GM21528 (cell line): ENCODE data around the gene FAM171A2.
"Not testable (repeated sequence)": the region's sequence is repeated elsewhere in the genome, so short reads cannot be mapped to it uniquely, and the experiment has no call there.

Experiments used
- ATAC-seq: cut with Tn5 transposase; IDR thresholded peaks from one replicate; pipeline ENCODE4 v1.9.1; 2021; ENCODE audit warnings: mild to moderate bottlenecking, moderate library complexity; ENCODE audit not compliant: unreplicated experiment, low FRiP score

FAM171A2 gene

DNA sequence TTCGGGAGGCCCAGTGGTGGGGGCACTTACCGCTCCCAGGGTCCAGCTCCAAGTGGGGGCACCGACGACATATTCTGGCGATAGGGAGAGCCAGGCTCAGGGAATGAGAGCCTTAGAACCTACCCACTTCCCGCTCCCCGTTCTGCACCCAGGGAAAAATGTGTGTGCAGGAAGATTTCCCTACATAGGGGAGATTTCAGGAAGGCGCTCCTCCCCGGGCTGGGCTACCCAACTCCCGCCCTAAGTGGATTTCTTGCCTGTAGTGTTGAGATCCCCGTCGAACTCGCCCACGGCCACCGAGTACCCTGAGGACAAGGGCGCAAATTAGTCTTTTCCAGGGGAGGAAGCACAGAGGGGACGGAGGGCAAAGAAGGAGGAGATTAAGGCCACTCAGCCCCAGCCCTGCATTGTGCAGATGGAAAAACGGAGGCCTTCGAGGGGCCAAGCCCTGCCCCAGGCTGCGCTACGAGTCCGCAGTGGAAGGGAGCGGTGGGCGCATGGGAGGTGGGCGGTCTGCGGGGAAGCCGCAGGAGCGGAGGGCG lies 20.7 kb upstream of the FAM171A2 start:
- no peak for ATAC-seq

DNA sequence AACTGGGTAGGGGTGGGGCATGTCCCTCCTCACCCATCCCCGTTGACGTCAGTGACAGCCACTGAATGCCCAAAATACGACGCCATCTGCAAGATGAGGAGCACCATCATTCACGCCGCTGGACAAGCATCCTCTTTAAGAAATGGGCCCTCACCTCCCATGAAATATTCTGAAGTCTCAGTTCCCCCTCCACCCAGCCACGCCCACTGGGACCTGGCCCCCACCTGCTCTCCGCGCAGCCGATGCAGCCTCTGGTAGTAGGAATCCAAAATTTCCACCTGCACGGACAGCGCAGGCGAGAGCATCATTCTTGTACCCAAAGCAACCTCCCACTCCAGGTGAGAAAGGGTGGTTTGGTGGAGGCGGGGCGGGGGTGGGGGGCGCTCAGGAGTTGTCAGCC lies 20.2 kb upstream of the FAM171A2 start:
- no peak for ATAC-seq

DNA sequence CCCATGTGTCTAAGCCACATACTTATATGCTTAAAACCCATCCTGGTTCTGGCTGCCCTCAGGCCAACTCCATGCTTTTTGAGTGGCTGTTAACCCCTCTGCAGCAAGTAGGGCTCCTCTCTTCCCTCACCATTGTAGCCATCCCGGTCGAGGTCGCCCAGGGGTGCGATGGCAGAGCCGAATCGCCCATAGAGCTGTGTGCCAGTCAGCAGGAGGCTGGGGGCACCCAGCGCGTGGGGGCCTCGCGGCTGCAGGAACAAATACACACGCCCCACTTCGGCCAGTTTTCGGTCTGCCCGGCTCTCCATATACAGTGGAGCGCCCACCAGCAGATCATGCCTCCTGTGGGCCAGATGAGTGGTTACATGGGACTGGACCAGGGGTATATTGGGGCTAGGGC lies 19.7 kb upstream of the FAM171A2 start:
- ATAC-seq: no peak

DNA sequence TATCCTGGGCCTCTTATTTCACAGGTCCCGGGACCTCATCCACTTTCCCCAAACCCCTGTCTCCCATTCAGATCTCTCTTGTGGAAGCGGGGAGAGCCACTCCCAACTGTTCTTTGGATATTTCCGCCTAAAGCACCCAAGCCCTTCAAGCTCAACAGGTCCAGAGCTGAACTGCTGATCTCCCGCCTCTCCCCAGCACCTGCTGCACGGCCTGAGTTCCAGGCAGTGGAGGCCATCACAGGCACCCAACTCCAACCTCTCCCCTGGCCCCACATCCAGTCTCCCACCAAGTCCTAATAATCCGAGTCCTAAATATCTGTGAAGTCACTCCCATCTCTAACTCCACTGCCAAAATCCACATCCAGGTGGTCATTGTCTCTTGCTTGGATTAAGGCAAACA lies 19.3 kb upstream of the FAM171A2 start:
- ATAC-seq: no peak

- no peak for ATAC-seq
Measured at GRCh38 chr17:44381810-44382305, 18.2 kb upstream of the FAM171A2 start.

- no peak for ATAC-seq
Measured at GRCh38 chr17:44380767-44381166, 17.1 kb upstream of the FAM171A2 start.

GRCh38 chr17:44379887-44380286 lies 16.2 kb upstream of the FAM171A2 start:
- no peak for ATAC-seq

GRCh38 chr17:44378171-44378705 lies 14.6 kb upstream of the FAM171A2 start:
- ATAC-seq: no peak

DNA sequence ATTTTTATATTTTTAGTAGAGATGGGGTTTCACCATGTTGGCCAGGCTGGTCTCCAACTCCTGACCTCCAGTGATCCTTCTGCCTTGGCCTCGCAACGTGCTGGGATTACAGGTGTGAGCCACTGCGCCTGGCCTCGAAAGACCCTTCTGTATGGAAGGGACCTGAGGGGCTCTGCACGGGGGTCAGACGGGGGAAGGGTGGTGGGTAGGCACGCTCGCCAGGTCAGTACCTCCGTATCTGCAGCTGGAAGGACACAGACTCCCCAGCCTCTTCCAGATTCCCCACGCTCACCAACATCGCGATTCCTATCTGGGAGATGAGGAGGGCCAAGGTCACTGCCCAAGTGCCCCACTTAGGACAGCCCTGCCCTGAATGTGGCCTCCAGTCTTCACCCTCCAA lies 13.1 kb upstream of the FAM171A2 start:
- ATAC-seq: no peak

GRCh38 chr17:44376124-44376523 lies 12.5 kb upstream of the FAM171A2 start:
- no peak for ATAC-seq

- ATAC-seq: no peak
Measured at GRCh38 chr17:44375196-44376017, 11.8 kb upstream of the FAM171A2 start.

DNA sequence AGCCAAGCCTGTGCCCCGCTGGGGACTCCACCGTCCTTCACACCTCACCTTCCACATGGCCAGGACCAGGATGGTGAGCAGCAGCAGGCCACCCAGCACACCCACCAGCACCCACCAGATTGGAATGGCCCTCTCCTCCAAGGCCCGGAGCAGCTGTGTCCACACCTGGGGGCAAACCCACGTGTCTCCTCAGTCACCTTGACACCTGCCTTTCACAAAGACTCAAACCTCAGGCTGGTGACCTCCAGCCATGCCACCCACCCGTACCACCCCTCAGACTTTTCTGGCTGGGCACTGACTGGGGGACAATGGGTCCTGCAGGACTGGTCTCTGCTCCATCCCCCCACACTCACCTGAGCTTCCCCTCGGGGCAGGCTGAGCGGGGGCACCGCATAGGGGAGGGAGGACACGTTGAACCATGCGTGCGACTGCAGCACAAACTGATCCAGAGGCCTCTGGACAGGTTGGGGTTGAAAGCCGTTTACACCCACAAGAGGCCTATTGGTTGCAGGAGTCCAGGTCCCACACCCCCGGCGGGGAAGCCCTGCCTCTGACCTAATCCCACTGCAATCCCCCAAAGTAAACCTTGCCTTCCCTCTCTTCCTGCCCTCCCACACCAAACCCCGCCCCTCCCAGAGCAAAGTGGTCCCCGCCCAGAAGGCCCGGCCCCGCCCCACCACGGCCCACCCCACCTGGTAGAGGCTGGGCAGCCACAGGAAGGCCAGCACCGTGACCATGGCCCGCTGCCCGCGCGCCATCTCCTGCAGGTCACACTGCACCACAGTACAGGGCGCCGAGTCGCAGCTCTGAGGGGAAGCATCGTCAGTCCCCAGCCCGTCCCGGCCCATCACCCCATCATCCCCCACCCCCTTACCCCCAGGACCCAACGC lies 10.9 kb upstream of the FAM171A2 start:
- ATAC-seq: no peak

GRCh38 chr17:44372036-44372435 lies 8.4 kb upstream of the FAM171A2 start:
- no peak for ATAC-seq

GRCh38 chr17:44369414-44370023 lies 5.9 kb upstream of the FAM171A2 start:
- not testable (repeated sequence) for ATAC-seq

- ATAC-seq: not testable (repeated sequence)
Measured at GRCh38 chr17:44368391-44369243, 5.0 kb upstream of the FAM171A2 start.

GRCh38 chr17:44367231-44367979 lies 3.8 kb upstream of the FAM171A2 start:
- ATAC-seq: no peak

DNA sequence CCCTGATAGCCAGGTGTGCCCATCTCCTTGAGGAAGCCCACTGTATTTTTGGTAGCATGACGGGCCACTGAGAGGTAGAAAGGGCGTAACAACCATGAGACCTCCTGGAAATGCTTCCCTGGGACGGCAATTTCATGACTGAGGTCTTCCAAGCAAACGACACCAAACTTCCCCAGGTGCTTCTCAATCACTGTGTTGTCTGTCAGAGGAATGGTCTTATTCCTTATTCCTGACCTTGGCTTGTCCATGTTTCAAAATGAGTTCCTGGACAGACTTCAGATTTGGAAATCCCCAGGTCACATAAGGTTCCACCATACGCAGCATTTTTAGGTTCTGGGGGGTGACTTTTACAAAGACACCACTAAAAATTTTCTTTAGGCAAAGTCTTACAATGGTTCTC lies 1.4 kb upstream of the FAM171A2 start:
- not testable (repeated sequence) for ATAC-seq

- ATAC-seq: no peak
Measured at GRCh38 chr17:44362949-44363612, 572 bp downstream of the FAM171A2 start.
